Esophagus squamous epithelium (tissue), 4 donors: ENCODE data around the gene WDR37.

Experiments
- CTCF ChIP-seq, 6 experiments: fragments of 450-650 bp in 4 of 6; fragments of 200-600 bp in 2 of 6; sonication (generic) in 2 of 6; IDR thresholded peaks; one replicate each; pipeline ENCODE4 v1.5.1; 2016 to 2019; ENCODE audit warnings: antibody characterized with exemption in 6 of 6, mild to moderate bottlenecking in 4 of 6, moderate library complexity in 4 of 6
- POLR2A ChIP-seq, 4 donors: fragments of 450-650 bp; IDR thresholded peaks; one replicate each; pipeline ENCODE4 v1.6.1; 2017; ENCODE audit warnings: antibody characterized with exemption in 4 of 4, mild to moderate bottlenecking in 4 of 4, moderate library complexity in 3 of 4

- TF ChIP-seq POLR2A (IDR thresholded peaks at IDR 0.05): no peak
- no peak for TF ChIP-seq CTCF (IDR thresholded peaks at IDR 0.05)
These were observed 6.0 kb upstream of the WDR37 start for GRCh38 chr10:1050145-1050544.
